Astrocyte of the cerebellum (primary cell): ENCODE results near the gene MUC13.

Source experiments
- DNase-seq: peaks from one replicate; pipeline ENCODE4 v3.0.0-alpha.2; 2011; ENCODE audit warnings: low read depth
- H3K4me3 ChIP-seq: 2 replicates; pipeline ENCODE4 v1.5.1; 2011; ENCODE audit warnings: mild to moderate bottlenecking, low read depth, low read length, moderate library complexity
- in situ Hi-C: cut with HindIII; loops from 2 replicates; pipeline ENCODE4 v1.10.0; 2017; ENCODE audit warnings: low sequenced_read_pairs
- TF ChIP-seq, protein P1 (sequence below): IDR thresholded peaks from 2 replicates; pipeline ENCODE4 v1.5.1; 2012; ENCODE audit warnings: low read length, low read depth, moderate library complexity, mild to moderate bottlenecking; ENCODE audit errors: missing control alignments

Gene MUC13

DNA sequence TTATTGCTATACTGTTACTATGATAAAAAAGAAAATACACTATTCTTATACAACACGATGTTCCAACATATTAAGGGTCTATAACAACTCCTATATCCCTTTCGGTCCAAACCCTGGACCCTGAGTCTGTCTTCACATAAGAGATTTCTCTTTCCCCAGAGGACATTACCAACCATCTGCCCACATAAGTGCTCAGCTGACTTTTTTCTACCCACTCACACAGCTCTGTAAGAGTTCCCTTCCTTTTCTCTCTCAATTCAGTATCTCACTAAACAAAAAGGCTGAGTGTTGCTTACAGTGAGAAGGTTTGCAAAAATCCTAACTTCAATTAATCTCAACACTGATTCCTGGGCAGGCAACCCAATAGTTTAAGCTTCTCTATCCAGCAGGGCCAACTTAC, 77.9 kb downstream of the MUC13 start:
- in situ Hi-C loops = no loop called here
- H3K4me3 ChIP-seq = no peak overlapping the region
- DNase-seq = no peak
- TF ChIP-seq, protein P1, sequence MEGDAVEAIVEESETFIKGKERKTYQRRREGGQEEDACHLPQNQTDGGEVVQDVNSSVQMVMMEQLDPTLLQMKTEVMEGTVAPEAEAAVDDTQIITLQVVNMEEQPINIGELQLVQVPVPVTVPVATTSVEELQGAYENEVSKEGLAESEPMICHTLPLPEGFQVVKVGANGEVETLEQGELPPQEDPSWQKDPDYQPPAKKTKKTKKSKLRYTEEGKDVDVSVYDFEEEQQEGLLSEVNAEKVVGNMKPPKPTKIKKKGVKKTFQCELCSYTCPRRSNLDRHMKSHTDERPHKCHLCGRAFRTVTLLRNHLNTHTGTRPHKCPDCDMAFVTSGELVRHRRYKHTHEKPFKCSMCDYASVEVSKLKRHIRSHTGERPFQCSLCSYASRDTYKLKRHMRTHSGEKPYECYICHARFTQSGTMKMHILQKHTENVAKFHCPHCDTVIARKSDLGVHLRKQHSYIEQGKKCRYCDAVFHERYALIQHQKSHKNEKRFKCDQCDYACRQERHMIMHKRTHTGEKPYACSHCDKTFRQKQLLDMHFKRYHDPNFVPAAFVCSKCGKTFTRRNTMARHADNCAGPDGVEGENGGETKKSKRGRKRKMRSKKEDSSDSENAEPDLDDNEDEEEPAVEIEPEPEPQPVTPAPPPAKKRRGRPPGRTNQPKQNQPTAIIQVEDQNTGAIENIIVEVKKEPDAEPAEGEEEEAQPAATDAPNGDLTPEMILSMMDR = no peak
